GM19239 (cell line): ENCODE results near the gene DUSP18.
A peak's percentile ranks its signal among the peaks of the same experiment; 100 is the strongest.
"Not testable (repeated sequence)": the region's sequence is repeated elsewhere in the genome, so short reads cannot be mapped to it uniquely, and the experiment has no call there.

Experiments
- DNase-seq: peaks from one replicate; pipeline ENCODE4 v3.0.0; 2011; ENCODE audit warnings: low spot score; ENCODE audit not compliant: insufficient read length
- FAIRE-seq: peaks from 2 replicates; lab custom pipeline; 2011; peaks lifted over from hg19 to GRCh38; lab: Jason Lieb, UNC

The DUSP18 gene

GRCh38 chr22:30646518-30647160, 21.0 kb downstream of the DUSP18 start:
- FAIRE-seq, result no peak

GRCh38 chr22:30643055-30643875, 24.4 kb downstream of the DUSP18 start:
- no peak for FAIRE-seq

More at GRCh38 chr22:30646518-30647160, 21.0 kb downstream of the DUSP18 start:
- no peak for DNase-seq

GRCh38 chr22:30640839-30641430, 26.7 kb downstream of the DUSP18 start:
- DNase-seq, result no peak
- no peak for FAIRE-seq

More at GRCh38 chr22:30643055-30643875, 24.4 kb downstream of the DUSP18 start:
- DNase-seq, result no peak

- no peak for FAIRE-seq
- no peak for DNase-seq
These were observed 27.3 kb downstream of the DUSP18 start for GRCh38 chr22:30640361-30640760.

GRCh38 chr22:30637701-30638114, 30.0 kb downstream of the DUSP18 start:
- DNase-seq, result no peak
- no peak for FAIRE-seq

GRCh38 chr22:30636226-30637077, 31.2 kb downstream of the DUSP18 start:
- FAIRE-seq (no peak), DNase-seq (no peak)

GRCh38 chr22:30635273-30636225, 32.1 kb downstream of the DUSP18 start, which contains the start of gene SLC35E4:
TSS of gene SLC35E4 (plus strand) at chr22:30635781. CDS start at chr22:30636451, 670 bp downstream.
- peak; percentile 93 for DNase-seq
- peak; percentile 80 for FAIRE-seq

- peak; percentile 94 for FAIRE-seq
These were observed 33.0 kb downstream of the DUSP18 start for GRCh38 chr22:30634471-30635233.

GRCh38 chr22:30631469-30631868, 36.2 kb downstream of the DUSP18 start:
- DNase-seq, FAIRE-seq: not testable (repeated sequence)

More at GRCh38 chr22:30634471-30635233, 33.0 kb downstream of the DUSP18 start:
- peak; percentile 97 for DNase-seq

- DNase-seq (no peak), FAIRE-seq (no peak)
These were observed 39.2 kb downstream of the DUSP18 start for GRCh38 chr22:30628491-30628890.

GRCh38 chr22:30627471-30627870, 40.2 kb downstream of the DUSP18 start:
- no peak for FAIRE-seq

GRCh38 chr22:30626413-30626812, 41.3 kb downstream of the DUSP18 start:
- FAIRE-seq (no peak), DNase-seq (no peak)

More at GRCh38 chr22:30627471-30627870, 40.2 kb downstream of the DUSP18 start:
- DNase-seq, result no peak

GRCh38 chr22:30619909-30620308, 47.8 kb downstream of the DUSP18 start:
- FAIRE-seq, DNase-seq: not testable (repeated sequence)

- DNase-seq, result no peak
- FAIRE-seq, result no peak
These were observed 49.9 kb downstream of the DUSP18 start for GRCh38 chr22:30617819-30618218.

GRCh38 chr22:30615543-30615954, 52.1 kb downstream of the DUSP18 start:
- no peak for FAIRE-seq
- DNase-seq, result no peak

- DNase-seq, result no peak
- FAIRE-seq, result no peak
These were observed 52.8 kb downstream of the DUSP18 start for GRCh38 chr22:30614879-30615278.

GRCh38 chr22:30614268-30614667, 53.4 kb downstream of the DUSP18 start:
- DNase-seq (no peak), FAIRE-seq (no peak)

GRCh38 chr22:30612789-30613188, 54.9 kb downstream of the DUSP18 start:
- DNase-seq (no peak), FAIRE-seq (no peak)
